ENCODE results near the gene CXADR. TPM values are rescaled to one million over a fixed set of nuclear protein-coding genes. Genes with fewer than 3 reads are reported as not detected.

The CXADR gene
- total RNA-seq, result 100 to 1,000 TPM in 3 of 4 donors, 10 to 100 TPM in 1; 87.7 to 123 (median 112) TPM

DNA sequence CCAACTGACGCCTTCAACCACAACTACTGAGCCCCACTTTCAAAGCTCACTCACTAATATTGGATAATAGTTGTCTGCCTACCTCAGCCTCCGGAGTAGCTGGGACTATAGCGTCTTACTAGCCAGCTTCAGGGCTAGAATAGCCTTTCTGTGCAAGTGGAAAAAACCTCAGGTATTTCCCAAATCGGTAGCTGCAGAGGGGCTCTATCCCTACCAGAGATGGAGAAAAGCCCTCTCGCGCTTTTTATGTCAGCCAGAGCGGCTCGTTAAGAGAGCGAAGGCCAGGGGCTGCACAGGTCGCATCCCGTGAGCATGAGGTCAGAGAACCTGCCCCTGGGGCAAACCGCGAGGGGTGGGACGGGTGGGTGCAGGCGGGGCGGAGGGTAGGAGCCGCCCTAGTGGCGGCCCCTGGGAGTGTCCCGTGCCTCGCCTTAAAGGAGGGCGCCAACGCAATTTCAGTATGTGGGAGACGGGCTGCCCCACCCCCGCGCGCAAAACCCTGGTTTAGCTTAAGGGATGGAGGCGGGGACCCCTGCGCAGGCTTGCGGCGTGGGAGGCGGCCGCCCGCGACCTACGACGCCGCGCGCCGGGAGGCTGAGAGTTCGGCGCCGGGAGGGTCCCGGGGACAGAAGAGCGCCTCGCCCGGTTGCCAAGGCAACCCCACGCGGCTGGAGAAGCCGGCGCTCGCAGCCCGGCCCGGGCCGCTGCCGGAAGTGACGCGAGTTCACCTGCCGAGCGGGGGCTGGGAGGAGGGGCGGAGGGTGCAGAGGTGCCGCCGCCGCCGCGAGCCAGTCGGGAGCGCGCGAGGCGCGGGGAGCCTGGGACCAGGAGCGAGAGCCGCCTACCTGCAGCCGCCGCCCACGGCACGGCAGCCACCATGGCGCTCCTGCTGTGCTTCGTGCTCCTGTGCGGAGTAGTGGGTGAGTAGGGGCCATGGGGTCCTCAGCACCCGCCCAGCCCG, at the start of gene CXADR:
TSS of gene CXADR (plus strand) at position 791 of the 961 bp plus-strand sequence. CDS start at position 878, 87 bp downstream.
- Histone ChIP-seq H3K9me3 (no peaks in the 10 kb centered on the region), H3K27ac (peak within 1 kb of the TSS; percentile 95), H3K27me3 (peaks cover 19% of the 10 kb centered on the region), H3K4me3 (peak within 1 kb of the TSS; percentile 77), H3K36me3 (no peaks in the 10 kb centered on the region), H3K4me1 (peaks cover 28% of the 10 kb centered on the region)
- peak in 1 of 2 donors; percentile 73 for DNase-seq (ENCODE audit: low spot score in 2 of 2)
- WGBS, result 5% methylated on average over 9 of the region's 83 CpGs
- TF ChIP-seq POLR2A (IDR thresholded peaks at IDR 0.05) (peak in 1 of 2 donors; percentile 32), EP300 (IDR thresholded peaks at IDR 0.05) (no peak), POLR2AphosphoS5 (IDR thresholded peaks at IDR 0.05) (peak in 1 of 3 donors; percentile 44)
- TF ChIP-seq, protein P1, sequence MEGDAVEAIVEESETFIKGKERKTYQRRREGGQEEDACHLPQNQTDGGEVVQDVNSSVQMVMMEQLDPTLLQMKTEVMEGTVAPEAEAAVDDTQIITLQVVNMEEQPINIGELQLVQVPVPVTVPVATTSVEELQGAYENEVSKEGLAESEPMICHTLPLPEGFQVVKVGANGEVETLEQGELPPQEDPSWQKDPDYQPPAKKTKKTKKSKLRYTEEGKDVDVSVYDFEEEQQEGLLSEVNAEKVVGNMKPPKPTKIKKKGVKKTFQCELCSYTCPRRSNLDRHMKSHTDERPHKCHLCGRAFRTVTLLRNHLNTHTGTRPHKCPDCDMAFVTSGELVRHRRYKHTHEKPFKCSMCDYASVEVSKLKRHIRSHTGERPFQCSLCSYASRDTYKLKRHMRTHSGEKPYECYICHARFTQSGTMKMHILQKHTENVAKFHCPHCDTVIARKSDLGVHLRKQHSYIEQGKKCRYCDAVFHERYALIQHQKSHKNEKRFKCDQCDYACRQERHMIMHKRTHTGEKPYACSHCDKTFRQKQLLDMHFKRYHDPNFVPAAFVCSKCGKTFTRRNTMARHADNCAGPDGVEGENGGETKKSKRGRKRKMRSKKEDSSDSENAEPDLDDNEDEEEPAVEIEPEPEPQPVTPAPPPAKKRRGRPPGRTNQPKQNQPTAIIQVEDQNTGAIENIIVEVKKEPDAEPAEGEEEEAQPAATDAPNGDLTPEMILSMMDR (IDR thresholded peaks at IDR 0.05), result peak in 1 of 2 donors; percentile 49

DNA sequence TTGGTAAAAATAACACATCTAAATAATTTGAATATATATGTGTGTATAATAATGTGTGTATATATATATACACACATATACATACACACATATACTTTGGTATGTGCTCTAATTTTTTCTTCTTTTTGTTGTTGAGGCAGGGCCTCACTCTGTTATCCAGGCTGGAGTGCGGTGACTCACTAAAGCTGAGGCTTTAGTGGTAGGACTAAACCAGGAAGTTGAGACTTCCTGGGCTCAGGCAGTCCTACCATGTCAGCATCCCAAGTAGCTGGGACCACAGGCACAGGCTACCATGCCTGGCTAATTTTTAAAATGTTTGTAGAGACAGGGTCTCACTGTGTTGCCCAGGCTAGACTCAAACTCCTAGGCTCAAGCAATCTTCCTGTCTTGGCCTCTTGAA, 46.7 kb upstream of the CXADR start:
- no peak for DNase-seq (ENCODE audit: low spot score in 2 of 2)
- Histone ChIP-seq H3K4me1 (peaks cover 6% of the 10 kb centered on the region), H3K9me3 (no peaks in the 10 kb centered on the region), H3K4me3 (no peak overlapping the region), H3K27ac (no peak overlapping the region), H3K27me3 (no peaks in the 10 kb centered on the region), H3K36me3 (no peaks in the 10 kb centered on the region)
- no peak for TF ChIP-seq POLR2A (IDR thresholded peaks at IDR 0.05)
- no peak for TF ChIP-seq EP300 (IDR thresholded peaks at IDR 0.05)
- TF ChIP-seq POLR2AphosphoS5 (IDR thresholded peaks at IDR 0.05), result no peak
- TF ChIP-seq, protein P1 (IDR thresholded peaks at IDR 0.05), result no peak
- WGBS, result 88% methylated on average over 1 of the region's 1 CpG

DNA sequence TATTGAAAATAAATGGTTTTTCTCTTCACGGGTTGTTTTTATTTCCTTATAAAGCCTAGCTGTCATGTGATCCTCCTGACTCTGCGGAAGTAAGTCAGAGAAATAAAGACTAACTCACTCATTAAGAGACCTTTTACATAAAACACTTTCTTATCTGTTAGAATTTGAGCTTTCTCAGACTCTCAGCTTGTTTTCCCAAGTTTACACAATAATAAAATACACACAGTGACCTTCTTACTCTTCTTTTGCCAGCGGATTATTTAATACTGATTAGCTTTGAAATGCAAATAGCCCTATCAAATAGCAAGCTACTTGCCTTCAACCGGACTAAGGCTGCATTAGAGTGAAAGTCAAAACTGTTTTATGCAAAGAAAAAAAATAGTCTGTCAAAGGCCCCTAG, 45.5 kb upstream of the CXADR start:
- Histone ChIP-seq H3K4me3 (no peak overlapping the region), H3K27ac (no peak overlapping the region), H3K9me3 (no peaks in the 10 kb centered on the region), H3K27me3 (no peaks in the 10 kb centered on the region), H3K36me3 (no peaks in the 10 kb centered on the region), H3K4me1 (peaks cover 3% of the 10 kb centered on the region)
- no peak for DNase-seq (ENCODE audit: low spot score in 2 of 2)
- WGBS, result 31% methylated on average over 4 of the region's 4 CpGs
- TF ChIP-seq POLR2A (IDR thresholded peaks at IDR 0.05) (no peak), POLR2AphosphoS5 (IDR thresholded peaks at IDR 0.05) (no peak), EP300 (IDR thresholded peaks at IDR 0.05) (no peak)
- TF ChIP-seq, protein P1 (IDR thresholded peaks at IDR 0.05), result no peak

DNA sequence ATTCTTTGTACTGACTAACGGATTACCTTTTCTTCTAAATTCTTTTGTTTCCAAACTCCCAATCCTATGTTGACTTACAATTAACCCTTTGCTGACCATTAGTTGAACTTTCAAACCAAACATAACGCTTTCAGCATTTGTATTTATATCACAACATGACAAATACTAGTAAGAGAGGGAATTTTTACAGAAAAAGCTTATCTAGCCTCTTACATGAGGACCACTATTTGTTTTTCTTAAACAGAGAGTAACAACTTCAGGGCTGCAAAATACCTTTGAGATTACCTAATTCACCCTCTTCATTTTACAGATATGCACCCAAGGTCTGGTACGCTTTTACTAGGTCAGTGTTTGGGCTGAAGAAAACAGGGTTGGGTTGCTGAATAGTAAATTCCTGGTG, 45.0 kb upstream of the CXADR start:
- Histone ChIP-seq H3K36me3 (no peaks in the 10 kb centered on the region), H3K27me3 (no peaks in the 10 kb centered on the region), H3K4me3 (no peak overlapping the region), H3K4me1 (peaks cover 8% of the 10 kb centered on the region), H3K9me3 (no peaks in the 10 kb centered on the region), H3K27ac (no peak overlapping the region)
- no peak for TF ChIP-seq POLR2AphosphoS5 (IDR thresholded peaks at IDR 0.05)
- TF ChIP-seq POLR2A (IDR thresholded peaks at IDR 0.05), result no peak
- TF ChIP-seq, protein P1 (IDR thresholded peaks at IDR 0.05), result no peak
- no peak for TF ChIP-seq EP300 (IDR thresholded peaks at IDR 0.05)
- DNase-seq (ENCODE audit: low spot score in 2 of 2), result no peak
- WGBS, result 56% methylated on average over 3 of the region's 3 CpGs

DNA sequence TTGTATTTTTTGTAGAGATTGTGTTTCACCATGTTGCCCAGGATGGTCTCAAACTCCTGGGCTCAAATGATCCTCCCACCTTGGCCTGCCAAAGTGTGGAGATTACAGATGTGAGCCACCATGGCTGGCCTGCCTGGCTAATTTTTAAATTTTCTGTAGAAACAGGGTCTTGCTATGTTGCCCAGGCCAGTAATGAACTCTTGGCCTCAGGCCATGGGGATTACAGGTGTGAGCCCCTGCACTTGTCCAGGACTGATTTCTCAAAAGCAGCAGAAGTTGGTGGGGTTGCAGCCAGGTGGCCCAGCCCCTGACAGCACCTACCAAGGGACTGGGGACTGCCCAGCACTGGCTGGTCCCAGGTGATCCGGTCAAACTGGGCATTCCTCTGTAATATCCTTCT, 44.1 kb upstream of the CXADR start:
- no peak for DNase-seq (ENCODE audit: low spot score in 2 of 2)
- peaks cover 8% of the 10 kb centered on the region for H3K4me1 ChIP-seq
- no peaks in the 10 kb centered on the region for H3K9me3 ChIP-seq
- H3K27ac ChIP-seq, result no peak overlapping the region
- H3K27me3 ChIP-seq, result no peaks in the 10 kb centered on the region
- H3K4me3 ChIP-seq, result no peak overlapping the region
- WGBS, result 88% methylated on average over 1 of the region's 1 CpG
- TF ChIP-seq, protein P1 (IDR thresholded peaks at IDR 0.05), result no peak
- no peak for TF ChIP-seq POLR2A (IDR thresholded peaks at IDR 0.05)
- no peak for TF ChIP-seq POLR2AphosphoS5 (IDR thresholded peaks at IDR 0.05)
- no peak for TF ChIP-seq EP300 (IDR thresholded peaks at IDR 0.05)
- H3K36me3 ChIP-seq, result no peaks in the 10 kb centered on the region

All from suprapubic skin (tissue), 4 donors.